NCI-H2081 (cell line): ENCODE results near the gene MFSD2A.
"Not testable (repeated sequence)": the region's sequence is repeated elsewhere in the genome, so short reads cannot be mapped to it uniquely, and the experiment has no call there.

ENCODE experiments used
- DNase-seq, 2 experiments: peaks; one replicate each; lab custom pipeline; 2025; lab: John Stamatoyannopoulos, UW

MFSD2A gene

GRCh38 chr1:39954870-39955546 is at the start of gene MFSD2A:
Gene MFSD2A, plus strand, starts transcription at chr1:39955145. Its CDS starts 148 bp downstream, at chr1:39955293.
- peak; percentile 93 to 94 for DNase-seq

- DNase-seq = no peak
These were observed 49.8 kb upstream of the MFSD2A start for GRCh38 chr1:39905172-39905571.

DNA sequence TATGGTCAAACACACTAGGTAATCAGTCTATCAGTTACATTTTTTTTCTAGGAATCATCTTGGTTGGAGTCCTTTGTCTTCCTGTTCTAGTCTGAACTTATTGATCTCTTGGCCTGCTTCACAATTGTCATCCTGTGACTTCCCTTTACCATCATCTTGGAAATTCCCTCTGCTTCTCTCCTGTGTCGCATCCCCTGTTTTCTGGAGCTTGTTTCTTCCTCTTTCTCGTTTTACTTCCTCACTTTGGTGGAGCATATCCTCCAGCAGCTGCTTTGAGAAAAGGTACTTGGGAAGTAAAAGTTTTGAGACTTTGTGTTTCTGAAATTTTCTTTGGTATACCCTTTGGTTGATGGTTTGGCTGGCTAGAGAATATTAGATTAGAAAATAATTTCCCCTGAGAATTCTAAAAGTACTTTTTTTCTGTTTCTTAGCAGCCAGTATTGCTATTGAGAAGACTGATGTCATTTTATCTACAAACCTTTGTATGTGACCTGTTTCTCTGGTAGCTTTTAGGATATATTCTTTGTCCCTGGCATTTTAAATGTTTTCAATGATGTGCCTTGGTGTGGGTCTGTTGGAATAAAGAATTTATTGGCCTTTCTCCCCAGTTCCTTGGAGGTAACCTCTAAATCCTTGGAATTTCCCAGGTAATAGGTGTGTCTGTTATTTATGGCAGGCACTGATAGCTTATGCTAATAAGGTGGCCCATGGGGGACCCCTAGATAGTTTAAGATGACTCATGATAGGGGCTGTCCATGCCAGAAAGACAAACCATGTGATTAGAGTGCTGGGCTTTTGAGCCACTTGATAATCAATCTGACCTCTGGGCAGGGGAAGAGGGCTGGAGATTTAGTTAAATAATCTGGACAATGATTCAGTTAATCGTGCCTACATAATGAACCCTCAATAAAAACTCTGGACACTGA is 47.2 kb upstream of the MFSD2A start:
- no peak for DNase-seq

GRCh38 chr1:39908534-39908933 is 46.4 kb upstream of the MFSD2A start:
- DNase-seq = no peak

GRCh38 chr1:39910263-39910662 is 44.7 kb upstream of the MFSD2A start:
- DNase-seq = no peak

DNA sequence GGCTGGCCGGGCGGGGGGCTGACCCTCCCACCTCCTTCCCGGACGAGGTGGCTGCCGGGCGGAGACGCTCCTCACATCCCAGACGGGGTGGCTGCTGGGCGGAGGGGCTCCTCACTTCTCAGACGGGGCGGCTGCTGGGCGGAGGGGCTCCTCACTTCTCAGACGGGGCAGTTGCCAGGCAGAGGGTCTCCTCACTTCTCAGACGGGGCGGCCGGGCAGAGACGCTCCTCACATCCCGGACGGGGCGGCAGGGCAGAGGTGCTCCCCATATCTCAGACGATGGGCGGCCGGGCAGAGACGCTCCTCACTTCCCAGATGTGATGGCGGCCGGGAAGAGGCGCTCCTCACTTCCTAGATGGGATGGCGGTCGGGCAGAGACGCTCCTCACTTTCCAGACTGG is 41.8 kb upstream of the MFSD2A start:
- DNase-seq = not testable (repeated sequence)

DNA sequence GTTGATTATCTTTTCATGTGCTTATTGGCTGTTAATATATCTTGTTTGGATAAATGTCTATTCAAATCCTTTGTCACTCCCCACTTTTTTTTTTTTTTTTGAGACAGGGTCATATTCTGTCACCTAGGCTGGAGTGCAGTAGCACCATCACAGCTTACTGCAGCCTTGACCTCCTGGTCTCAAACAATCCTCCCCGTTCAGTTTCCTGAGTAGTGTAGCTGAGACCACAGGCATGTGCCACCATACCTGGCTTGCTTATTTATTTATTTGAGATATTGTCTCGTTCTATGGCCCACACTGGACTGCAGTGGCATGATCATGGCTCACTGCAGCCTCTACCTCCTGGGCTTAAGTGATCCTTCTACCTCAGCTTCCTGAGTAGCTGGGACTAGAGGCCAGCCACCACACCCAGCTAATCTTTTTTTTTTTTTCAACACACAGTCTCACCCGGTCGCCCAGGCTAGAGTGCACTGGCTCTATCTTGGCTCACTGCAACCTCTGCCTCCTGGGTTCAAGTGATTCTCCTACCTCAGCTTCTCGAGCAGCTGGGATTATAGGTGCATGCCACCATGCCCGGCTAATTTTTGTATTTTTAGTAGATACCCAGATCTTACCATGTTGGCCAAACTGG is 39.3 kb upstream of the MFSD2A start:
- DNase-seq = no peak

DNA sequence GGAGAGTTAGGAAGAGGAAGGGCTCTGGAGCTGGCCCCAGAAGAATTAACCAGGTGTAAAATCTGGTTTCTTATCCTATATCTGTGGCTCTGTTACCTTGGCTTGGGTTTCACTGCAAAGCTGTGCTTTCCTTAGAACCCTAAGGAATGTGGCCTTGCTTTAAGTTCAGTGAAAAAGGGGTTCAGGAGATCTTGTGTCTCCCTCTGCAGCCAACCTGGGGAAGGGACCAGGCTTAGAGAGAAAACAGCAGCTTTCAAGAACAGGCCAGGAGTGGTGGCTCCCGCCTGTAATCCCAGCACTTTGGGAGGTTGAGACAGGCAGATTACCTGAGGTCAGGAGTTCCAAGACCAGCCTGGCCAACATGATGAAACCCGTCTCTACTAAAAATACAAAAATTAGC is 37.1 kb upstream of the MFSD2A start:
- no peak for DNase-seq

DNA sequence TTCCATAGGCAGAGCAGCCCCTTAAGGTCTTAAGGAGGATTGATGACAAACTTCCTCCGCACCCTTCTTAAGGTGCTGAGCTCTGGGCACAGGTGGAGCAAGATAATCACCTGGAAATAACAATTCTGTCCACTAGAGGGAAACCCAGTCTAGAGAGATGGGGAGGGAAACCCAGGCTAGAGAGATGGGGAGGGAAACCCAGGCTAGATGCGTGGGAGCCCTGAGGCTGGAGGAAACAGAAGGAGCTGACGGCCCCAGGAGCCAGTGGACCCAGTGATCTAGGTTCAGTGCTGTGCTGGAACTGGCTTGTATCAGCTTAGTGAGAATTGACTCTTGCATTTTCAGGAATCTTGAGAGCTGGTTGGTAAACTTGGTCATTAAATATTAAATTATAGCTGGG is 35.4 kb upstream of the MFSD2A start:
- DNase-seq = peak; percentile 80 to 85

- no peak for DNase-seq
These were observed 32.7 kb upstream of the MFSD2A start for GRCh38 chr1:39922251-39922688.

- DNase-seq = no peak
These were observed 29.1 kb upstream of the MFSD2A start for GRCh38 chr1:39925721-39926342.

- DNase-seq = no peak
These were observed 28.6 kb upstream of the MFSD2A start for GRCh38 chr1:39926343-39926793.

DNA sequence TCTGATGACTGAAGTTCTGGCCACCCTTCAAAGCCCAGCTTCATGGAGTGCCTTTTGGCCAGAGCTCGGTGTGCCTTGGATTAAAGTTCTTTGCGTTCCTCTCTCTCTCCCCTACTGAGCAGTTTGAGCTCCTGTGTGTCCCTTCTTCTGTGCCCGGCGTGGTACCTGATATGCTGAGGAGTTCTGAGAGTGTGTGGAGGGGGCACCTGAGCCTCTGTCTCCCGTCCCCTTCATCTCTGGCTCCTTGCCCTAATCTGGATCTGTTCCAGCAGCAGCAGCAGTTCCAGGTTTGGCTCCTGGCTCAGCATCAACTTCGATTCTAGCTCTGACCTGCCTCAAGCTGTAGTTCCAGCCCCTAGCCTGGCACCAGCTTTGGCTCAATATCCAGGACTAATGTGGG is 28.1 kb upstream of the MFSD2A start:
- no peak for DNase-seq

DNA sequence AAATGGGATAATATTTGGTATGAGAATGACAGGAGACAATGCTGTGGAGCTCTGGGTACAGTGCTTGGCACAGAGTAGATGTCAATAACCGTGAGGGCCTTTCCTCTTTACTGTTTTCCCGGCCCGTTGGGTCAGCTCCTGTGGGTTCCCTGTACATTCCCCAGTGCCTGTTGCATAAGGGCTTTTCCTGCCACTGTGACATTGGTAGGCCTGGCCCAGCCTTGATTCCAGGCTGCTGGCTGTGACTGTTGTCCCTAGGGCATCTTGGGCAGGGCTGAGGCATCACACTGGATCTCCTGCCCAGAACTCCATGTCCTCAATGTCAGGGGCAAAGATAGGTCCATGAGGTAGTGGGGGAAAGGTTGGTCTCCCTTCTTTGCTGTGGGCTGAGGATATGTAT is 27.4 kb upstream of the MFSD2A start:
- no peak for DNase-seq

DNA sequence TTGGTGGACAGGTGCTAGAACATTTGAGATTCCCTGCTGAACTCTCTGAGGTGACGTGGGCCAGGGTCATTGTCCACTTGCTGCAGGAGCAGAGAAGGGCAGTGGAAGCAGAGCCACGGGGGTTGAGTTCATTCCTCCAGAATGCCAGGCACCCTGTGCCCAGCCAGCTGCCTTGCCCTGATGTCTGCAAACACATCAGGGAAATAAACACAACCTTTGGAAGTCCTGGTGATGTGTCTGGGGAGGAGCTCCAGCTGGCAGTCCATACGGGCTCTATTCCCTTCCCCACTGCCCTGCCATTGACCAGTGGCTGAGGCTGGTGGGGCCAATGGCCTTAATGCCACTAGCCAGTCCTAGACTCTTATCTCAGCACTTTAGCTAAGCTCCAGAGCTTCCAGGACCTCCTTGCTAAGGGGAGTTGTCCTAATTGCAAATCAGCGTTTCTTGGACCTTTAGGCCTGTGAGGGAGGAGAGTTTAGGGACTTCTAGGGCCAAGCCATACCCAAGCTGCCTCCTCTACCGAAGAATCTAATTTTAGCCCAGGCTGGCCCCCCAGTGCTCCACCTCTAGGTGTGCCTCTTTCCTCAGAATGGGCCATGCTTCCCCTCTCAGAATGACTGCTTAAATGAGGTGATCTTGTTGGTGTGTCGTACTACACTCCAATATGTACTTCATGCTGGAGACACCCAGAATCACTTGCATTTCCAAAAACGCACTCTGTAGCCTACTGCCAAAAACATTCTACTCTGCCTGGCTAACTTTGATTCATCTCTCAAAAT is 25.9 kb upstream of the MFSD2A start:
- DNase-seq = no peak

- DNase-seq = no peak
These were observed 20.7 kb upstream of the MFSD2A start for GRCh38 chr1:39933956-39934941.

GRCh38 chr1:39936724-39937491 is 18.0 kb upstream of the MFSD2A start:
- no peak for DNase-seq

- no peak for DNase-seq
These were observed 16.1 kb upstream of the MFSD2A start for GRCh38 chr1:39938856-39939255.

GRCh38 chr1:39940253-39940652 is 14.7 kb upstream of the MFSD2A start:
- DNase-seq = no peak
